ENCODE results near the gene PLAC8L1.
"Not testable (repeated sequence)": the region's sequence is repeated elsewhere in the genome, so short reads cannot be mapped to it uniquely, and the experiment has no call there.

The PLAC8L1 gene

DNA sequence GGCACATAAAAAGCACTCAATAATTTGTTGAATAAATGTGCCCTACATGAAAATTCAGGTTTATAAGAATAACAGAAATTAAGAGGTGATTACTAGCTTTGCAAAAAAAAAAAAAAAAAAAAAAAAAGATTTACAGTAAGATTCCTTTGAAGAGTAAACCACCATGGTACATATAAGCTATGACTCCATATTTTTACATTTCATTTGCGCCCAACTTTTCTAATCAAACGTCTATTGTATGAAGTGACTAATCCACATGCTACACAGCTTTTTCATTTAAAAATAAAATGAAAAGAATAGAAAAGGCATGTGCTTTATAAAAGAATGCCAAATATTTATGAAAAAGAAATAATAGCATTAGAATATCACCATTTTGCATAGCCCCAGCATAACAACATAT lies at the start of gene PLAC8L1:
Gene PLAC8L1 (minus strand): TSS at position 101 of the 400 bp plus-strand sequence. CDS start 1,266 bp downstream, outside the sequence.
- DNase-seq: no peak

DNA sequence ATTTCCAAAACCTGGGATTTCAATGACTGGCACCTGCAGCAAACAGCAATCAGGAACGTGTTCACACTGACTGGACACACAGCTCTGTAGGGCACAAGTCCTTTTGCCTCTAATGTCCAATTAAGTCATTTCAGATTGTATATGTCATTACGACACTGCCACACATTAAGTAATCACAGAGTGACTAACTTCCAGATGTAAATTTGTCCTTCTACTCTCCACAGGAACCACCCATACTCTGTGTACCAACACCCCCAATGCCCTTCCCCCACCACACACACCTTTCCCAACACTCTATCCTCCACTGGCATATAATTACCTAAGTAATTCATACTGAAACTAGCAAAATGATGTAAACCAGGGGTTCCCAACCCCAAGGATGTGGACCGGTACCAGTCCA lies 46.6 kb upstream of the PLAC8L1 start:
- no peak for DNase-seq

DNA sequence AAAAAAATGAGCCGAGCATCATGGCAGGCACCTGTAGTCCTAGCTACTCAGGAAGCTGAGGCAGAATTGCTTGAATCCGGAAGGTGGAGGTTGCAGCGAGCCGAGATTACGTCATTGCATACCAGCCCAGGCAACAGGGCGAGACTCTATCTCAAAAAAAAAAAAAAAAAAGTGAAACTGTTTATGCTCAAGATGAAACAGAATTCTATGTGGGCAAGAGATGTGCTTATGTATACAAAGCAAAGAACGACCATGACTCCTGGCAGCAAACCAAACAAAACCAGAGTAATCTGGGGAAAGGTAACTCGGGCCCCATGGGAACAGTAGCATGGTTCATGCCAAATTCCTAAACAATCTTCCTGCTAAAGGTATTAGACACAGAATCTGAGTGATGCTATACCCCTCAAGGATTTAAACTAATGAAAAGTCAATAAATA lies 32.6 kb upstream of the PLAC8L1 start:
- no peak for DNase-seq

DNA sequence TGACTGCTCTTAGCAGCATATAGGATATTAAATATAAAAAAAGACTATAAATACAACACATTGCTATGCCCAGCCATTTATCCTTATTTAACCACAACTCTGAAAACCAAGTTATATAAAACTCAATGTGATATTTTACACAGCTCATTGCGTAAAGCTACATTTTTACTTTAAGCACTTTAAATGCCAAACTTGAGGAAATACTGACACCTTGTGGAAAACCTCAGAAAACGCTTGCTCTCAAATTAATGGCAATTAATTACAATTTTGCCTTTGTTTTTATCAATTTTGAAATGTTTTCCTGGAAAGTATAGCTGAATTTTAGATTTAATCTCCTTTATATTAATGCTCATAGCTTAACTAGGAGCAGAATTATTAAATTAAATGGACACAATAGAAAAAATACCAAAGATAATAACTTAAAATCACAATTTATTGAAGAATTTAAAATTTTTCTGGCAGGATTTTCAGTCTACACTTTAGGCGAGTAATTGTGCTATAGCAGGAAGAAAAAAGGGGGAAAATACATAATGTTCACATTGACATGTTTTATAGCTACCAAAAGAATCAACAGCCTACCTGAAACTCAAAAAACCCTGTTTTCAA lies 25.2 kb upstream of the PLAC8L1 start:
- DNase-seq: no peak

DNA sequence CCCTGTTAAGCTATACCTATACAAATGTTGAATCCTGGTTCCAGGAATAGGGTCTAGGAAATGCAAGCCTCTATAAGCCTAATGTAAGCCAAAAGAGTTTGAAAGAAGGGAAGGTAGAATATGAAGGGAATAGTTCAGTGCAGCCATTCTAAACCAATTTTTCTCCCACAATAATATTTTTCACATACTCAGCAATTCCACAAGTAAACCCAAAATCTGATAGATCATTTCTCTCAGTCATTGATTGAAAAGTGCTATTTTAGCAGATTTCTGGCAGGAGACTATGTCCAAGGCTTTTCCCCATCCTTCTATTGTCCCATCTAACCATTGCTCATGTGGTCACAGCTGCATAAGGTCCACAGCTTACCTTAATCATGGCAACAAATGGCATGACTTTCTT lies 20.7 kb upstream of the PLAC8L1 start:
- no peak for DNase-seq

- DNase-seq: no peak
Measured at GRCh38 chr5:146124580-146124979, 19.2 kb upstream of the PLAC8L1 start.

- not testable (repeated sequence) for DNase-seq
Measured at GRCh38 chr5:146121451-146121850, 16.1 kb upstream of the PLAC8L1 start.

DNA sequence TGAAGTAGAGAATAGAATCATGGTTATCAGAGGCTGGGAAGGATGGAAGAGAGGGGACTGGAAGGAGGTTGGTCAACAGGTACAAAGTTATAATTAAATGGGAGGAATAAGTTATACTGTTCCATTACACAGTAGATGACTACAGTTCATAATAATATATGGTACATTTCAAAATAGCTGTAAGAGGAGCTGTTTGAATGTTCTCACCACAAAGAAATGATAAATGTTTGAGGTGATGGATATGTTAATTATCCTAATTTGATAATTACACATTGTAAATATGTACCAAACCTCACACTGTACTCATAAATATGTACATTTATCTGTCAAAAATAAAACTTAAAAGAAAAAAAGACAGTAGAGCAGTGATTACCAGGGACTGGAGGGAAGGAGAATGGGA lies 12.9 kb upstream of the PLAC8L1 start:
- DNase-seq: no peak

DNA sequence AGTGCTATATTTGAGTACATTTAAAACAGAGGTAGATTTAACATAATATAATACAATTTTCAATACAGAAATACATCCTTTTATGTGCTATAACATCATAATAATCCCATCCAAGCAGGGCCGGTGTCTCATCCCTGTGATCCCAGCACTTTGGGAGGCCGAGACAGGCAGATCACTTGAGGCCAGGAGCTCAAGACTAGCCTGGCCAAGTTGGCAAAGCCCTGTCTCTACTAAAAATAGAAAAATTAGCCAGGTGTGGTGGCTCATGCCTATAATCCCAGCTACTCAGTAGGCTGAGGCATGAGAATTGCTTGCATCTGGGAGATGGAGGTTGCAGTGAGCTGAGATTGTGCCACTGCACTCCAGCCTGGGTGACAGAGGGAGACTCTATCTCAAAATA lies 11.8 kb upstream of the PLAC8L1 start:
- not testable (repeated sequence) for DNase-seq

DNA sequence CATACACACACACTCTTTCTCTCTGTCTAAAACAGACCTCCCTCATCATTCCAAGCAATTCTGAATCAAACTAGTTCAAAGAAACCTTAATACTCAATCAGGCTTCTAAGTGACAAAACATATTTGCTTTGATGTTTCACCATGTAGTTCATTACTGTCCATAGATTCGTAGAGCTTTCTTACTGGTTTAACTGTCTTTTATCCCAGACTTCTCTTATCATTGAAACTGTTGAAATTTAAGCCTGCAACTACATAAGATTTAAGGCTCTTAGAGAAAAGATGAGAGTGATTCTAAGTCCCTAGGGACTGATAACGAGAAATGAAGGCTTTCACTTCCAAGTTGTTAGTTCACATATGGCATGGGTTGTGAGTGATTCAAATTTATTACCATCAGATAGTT lies 11.0 kb upstream of the PLAC8L1 start:
- no peak for DNase-seq

- no peak for DNase-seq
Measured at GRCh38 chr5:146112476-146112875, 7.1 kb upstream of the PLAC8L1 start.

GRCh38 chr5:146111409-146111808 lies 6.0 kb upstream of the PLAC8L1 start:
- no peak for DNase-seq

DNA sequence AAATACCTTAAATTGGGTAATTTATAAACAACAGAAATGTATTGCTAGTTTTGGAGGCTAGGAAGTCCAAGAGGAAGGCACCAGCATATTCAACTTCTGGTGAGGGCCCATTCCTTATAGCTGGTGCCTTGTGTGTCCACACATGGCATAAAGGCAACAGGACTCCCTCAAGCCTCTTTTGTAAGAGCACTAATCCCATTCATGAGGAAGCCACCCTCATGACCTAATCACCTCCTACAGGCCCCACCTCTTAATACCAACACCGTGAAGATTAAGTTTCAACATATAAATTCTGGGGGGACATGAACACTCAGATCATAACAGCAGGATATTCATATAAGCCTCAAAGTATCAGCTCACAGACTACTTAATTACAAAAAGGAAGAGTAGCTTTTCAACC lies 4.0 kb upstream of the PLAC8L1 start:
- no peak for DNase-seq

GRCh38 chr5:146108870-146109269 lies 3.5 kb upstream of the PLAC8L1 start:
- DNase-seq: not testable (repeated sequence)

DNA sequence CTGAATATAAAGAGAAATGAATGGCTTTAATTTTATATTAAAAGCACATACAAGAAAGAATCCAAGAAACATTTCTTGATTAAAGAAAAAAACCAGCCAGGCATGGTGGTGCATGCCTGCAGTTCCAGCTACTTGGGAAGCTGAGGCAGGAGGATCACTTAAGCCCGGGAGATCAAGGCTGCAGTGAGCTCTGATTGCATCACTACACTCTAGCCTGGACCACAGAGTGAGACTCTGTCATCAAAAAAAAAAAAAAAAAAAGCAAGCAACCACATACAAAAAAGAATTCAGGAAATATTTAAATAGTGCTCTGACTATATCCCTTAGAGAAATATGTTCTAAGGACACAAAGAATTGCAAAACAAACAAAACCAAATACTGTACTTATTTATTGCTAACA lies 2.5 kb upstream of the PLAC8L1 start:
- DNase-seq: no peak

DNA sequence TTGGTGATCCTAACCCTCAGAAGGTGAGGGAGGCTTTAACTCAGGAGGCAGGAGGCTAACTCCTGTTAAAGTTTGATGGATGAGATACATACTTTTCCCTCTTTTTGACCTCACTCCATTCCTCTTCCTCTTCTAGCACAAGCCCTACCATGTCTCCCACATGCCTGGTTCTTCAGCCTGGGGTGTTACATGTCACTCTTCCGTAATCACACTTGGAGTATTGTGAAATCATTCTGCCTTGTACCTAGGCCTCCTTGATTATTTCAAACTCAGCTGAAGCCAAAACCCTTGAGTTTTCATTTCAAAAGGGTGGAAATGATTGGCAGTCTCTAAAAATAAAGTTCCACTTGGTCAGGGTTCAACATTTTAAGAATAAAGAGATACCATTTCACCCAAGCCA lies 1.8 kb downstream of the PLAC8L1 start:
- DNase-seq: no peak

GRCh38 chr5:146101646-146102045 lies 3.7 kb downstream of the PLAC8L1 start:
- DNase-seq: no peak

DNA sequence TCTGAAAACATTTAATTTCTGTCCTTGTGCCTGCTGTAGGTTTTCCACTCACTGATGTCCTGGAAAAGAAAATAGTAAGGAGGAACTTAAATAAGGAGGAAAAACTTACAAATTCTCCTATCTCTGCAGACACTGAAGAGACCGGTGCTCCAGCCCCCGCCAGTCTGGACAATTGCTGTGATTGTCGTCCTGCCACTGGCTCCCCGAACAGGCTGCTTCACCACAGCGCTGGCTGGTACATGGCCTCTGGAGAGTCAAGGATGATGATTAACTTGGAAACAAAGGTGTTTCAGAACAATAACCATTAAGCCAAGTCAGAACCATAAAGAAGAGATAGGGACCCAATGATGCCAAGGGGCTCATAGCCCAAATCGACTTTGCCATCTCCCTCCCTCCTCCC lies 7.3 kb downstream of the PLAC8L1 start:
- no peak for DNase-seq

GRCh38 chr5:146091881-146092280 lies 13.5 kb downstream of the PLAC8L1 start:
- DNase-seq: no peak

DNA sequence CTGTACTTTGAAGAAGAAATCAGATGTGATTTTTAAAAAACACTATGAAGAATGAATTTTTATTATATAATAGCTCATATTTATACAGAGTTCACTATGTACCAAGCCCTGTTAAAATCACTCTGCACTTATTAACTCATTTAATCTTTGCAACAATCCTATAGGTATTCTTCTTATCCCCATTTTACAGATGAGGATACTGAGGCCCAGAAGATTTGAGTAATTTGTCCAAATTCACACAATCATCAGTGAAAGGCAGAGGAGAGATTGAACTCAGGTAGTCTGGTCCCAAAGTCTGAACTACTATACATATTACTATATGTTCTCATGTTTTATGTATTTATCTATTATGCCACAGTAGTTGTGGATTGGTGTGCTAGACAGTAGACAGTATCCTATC lies 16.1 kb downstream of the PLAC8L1 start:
- no peak for DNase-seq

GRCh38 chr5:146088098-146088497 lies 17.3 kb downstream of the PLAC8L1 start:
- DNase-seq: no peak

DNA sequence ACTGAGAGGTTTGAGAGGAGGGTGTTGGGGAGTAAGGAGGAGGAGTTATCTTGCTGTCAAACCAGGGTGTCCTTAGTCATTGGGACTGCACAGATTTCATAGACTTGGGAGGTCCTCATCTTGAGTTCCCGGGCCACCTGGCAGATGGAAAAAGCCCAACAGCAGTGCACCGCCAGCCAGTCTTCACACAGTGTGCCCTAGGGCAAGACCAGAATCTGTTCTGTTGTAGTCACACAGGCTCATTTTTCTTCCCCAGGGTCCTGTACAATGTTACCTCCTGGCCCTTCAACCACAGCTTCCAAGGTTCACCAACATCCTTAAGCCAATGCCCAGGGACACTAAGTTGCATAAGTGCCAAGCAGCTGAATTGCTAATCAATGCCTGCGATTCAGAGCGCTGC lies 21.0 kb downstream of the PLAC8L1 start:
- no peak for DNase-seq

GRCh38 chr5:146082798-146083197 lies 22.6 kb downstream of the PLAC8L1 start:
- no peak for DNase-seq

GRCh38 chr5:146081556-146081955 lies 23.8 kb downstream of the PLAC8L1 start:
- DNase-seq: no peak

DNA sequence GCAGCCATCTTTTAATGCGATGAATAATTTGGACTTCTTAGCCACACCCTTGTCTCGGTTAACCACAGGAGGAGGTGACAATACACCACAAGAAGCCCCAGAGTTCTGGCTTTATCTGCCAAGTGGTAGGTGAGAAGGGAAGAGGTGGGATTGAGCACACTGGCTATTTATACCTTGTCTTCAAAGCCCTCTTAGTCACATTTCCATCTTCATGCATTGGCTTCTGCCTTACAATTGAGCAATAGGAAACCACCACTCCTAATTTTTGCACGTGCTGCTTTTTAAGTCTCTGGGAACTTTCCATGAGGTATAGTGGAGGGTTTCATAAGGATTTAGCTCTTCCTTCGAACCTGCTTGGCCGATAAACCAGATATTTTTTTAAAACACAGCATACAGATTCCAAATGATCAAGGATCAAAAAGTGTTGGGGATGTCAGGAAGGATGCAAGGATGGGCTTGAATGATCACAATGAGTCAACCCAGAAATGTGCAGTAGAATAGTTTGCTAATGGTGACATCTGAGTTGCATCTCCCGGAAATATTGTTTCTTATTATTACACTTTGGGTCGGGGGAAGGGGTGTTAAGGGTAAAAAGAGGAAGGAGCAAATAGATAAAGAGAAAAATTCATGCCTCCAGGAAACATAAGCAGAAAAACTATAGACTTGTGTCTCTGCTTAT lies 25.5 kb downstream of the PLAC8L1 start:
- no peak for DNase-seq
